HepG2 (cell line): ENCODE results near the gene TXNDC12. TPM values are rescaled to one million over a fixed set of nuclear protein-coding genes. Genes with fewer than 3 reads are reported as not detected.
A peak's percentile ranks its signal among the peaks of the same experiment; 100 is the strongest.

ENCODE experiments used
- ELF3 ChIP-seq: IDR thresholded peaks from 2 replicates; pipeline ENCODE4 v1.6.1; 2016; ENCODE audit warnings: missing genetic modification reagents, missing compliant biosample characterization
- JDP2 ChIP-seq: sonication (generic); formaldehyde crosslinking; IDR thresholded peaks from 2 replicates; pipeline ENCODE4 v1.8.1; 2022; ENCODE audit warnings: missing genetic modification reagents, borderline replicate concordance
- MAF1 ChIP-seq: sonication (generic); formaldehyde crosslinking; IDR thresholded peaks from 2 replicates; pipeline ENCODE4 v1.5.0; 2020; ENCODE audit warnings: missing genetic modification reagents, borderline replicate concordance
- NFRKB ChIP-seq: fragments of 450-650 bp; IDR thresholded peaks from 2 replicates; pipeline ENCODE4 v1.6.1; 2017
- ONECUT2 ChIP-seq: sonication (generic); formaldehyde crosslinking; IDR thresholded peaks from 2 replicates; pipeline ENCODE4 v1.4.0; 2020; ENCODE audit warnings: missing genetic modification reagents
- PHF21A ChIP-seq: sonication (generic); formaldehyde crosslinking; IDR thresholded peaks from 2 replicates; pipeline ENCODE4 v1.5.0; 2020; ENCODE audit warnings: mild to moderate bottlenecking, missing genetic modification reagents
- PPARG ChIP-seq: conservative IDR thresholded peaks from 2 replicates; pipeline ENCODE4 v1.6.1; 2016; ENCODE audit warnings: missing biosample characterization, missing genetic modification reagents
- RFX3 ChIP-seq: IDR thresholded peaks from 2 replicates; pipeline ENCODE4 v1.6.1; 2016; ENCODE audit warnings: missing biosample characterization, missing genetic modification reagents
- SAP130 ChIP-seq: IDR thresholded peaks from 2 replicates; pipeline ENCODE4 v1.6.1; 2016; ENCODE audit warnings: low read depth
- TMF1 ChIP-seq: sonication (generic); formaldehyde crosslinking; IDR thresholded peaks from 2 replicates; pipeline ENCODE4 v1.8.1; 2022; ENCODE audit warnings: low read depth, missing genetic modification reagents
- ZNF230 ChIP-seq: sonication (generic); formaldehyde crosslinking; IDR thresholded peaks from 2 replicates; pipeline ENCODE4 v1.4.0; 2020; ENCODE audit warnings: mild to moderate bottlenecking, missing genetic modification reagents
- ZNF350 ChIP-seq: sonication (generic); formaldehyde crosslinking; IDR thresholded peaks from 2 replicates; pipeline ENCODE4 v1.4.0; 2020; ENCODE audit warnings: mild to moderate bottlenecking, low read depth, missing genetic modification reagents, borderline replicate concordance
- ZNF501 ChIP-seq: sonication (generic); formaldehyde crosslinking; IDR thresholded peaks from 2 replicates; pipeline ENCODE4 v1.5.1; 2020; ENCODE audit warnings: mild to moderate bottlenecking, moderate library complexity, missing genetic modification reagents
- ZZZ3 ChIP-seq: sonication (generic); formaldehyde crosslinking; IDR thresholded peaks from 2 replicates; pipeline ENCODE4 v1.4.0; 2020; ENCODE audit warnings: missing genetic modification reagents, mild to moderate bottlenecking, borderline replicate concordance
- polyA plus RNA-seq, 8 experiments: library from polyadenylated mRNA; depleted of rRNA in 3 of 8; stranded (reverse) in 7 of 8; unstranded in 1 of 8; fragments of >200 nt; fragmentation: Illumina TruSeq in 4 of 8; extraction: Trizol in 4 of 8; gene quantifications; 2 replicates each; pipeline versions ENCODE4 v1.2.1 to v1.2.3, GENCODE V29; 2011 to 2016; ENCODE audit warnings: low read depth in 4 of 8, missing spikeins in 1 of 8, mixed read lengths in 1 of 8; ENCODE audit not compliant: insufficient read depth in 1 of 8
- total RNA-seq, 5 experiments: library from RNA; depleted of rRNA; stranded (reverse); fragments of >200 nt; fragmentation: Illumina TruSeq; extraction: Trizol; gene quantifications; 2 replicates each; pipeline ENCODE4 v1.2.3, GENCODE V29; 2016; ENCODE audit warnings: low read depth in 1 of 5
- TF ChIP-seq, protein P1 (sequence below): sonication (generic); formaldehyde crosslinking; IDR thresholded peaks from 2 replicates; pipeline ENCODE4 v1.5.1; 2020; ENCODE audit warnings: mild to moderate bottlenecking, moderate library complexity, missing genetic modification reagents
- TF ChIP-seq, protein P2 (sequence below): sonication (generic); formaldehyde crosslinking; IDR thresholded peaks from 2 replicates; pipeline ENCODE4 v1.9.0; 2021; ENCODE audit warnings: mild to moderate bottlenecking, missing genetic modification reagents
- TF ChIP-seq, protein P3 (sequence below): sonication (generic); formaldehyde crosslinking; IDR thresholded peaks from 2 replicates; pipeline ENCODE4 v1.5.0; 2020; ENCODE audit warnings: mild to moderate bottlenecking, missing genetic modification reagents, borderline replicate concordance

TXNDC12 gene
- total and polyA plus RNA-seq, 2 of the 13 experiments (the other 11 are each of a cell fraction or from before 2014, with no cell fraction given) = 65.6 to 67.2 TPM

DNA sequence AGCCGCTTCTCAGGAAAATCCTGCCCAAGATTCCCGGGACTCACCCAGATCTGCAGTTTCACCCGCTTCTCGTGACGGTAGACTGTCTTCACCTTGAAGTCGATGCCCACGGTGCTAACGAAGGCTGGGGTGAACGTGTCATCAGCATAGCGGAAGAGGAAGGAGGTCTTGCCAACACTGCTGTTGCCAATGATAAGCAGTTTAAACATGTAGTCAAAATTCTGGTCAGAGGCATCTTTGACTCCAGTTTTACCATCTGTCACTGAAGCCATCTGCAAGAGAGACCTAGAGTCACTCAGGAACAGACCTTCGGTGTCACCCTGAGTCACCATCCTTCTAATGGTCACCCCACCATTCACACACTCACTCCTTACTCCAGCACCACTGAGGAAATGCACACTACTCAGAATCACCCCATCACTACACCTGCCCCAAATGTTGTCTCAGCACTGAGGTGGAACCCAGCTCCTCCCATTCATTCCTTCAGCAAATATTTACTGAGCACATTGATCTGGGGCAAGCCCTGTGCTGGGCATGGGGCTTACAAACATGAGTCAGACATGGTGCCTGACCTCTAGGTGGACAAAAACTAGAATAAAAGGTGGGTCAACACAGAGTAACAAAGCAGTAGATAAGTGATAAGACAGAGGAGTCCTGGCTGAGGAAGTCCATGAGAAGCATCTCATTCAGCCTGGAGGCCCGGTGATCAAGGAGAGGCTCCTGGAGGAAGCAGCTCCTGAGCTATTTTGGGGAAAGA, 78.0 kb downstream of the TXNDC12 start (continued):
- TF ChIP-seq, protein P1, sequence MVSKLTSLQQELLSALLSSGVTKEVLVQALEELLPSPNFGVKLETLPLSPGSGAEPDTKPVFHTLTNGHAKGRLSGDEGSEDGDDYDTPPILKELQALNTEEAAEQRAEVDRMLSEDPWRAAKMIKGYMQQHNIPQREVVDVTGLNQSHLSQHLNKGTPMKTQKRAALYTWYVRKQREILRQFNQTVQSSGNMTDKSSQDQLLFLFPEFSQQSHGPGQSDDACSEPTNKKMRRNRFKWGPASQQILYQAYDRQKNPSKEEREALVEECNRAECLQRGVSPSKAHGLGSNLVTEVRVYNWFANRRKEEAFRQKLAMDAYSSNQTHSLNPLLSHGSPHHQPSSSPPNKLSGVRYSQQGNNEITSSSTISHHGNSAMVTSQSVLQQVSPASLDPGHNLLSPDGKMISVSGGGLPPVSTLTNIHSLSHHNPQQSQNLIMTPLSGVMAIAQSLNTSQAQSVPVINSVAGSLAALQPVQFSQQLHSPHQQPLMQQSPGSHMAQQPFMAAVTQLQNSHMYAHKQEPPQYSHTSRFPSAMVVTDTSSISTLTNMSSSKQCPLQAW (CRISPR knock-in tag) = peak; percentile 43; the same call in 1 of the 2 replicates
- TF ChIP-seq PPARG (CRISPR knock-in tag) = peak; percentile 66; the same call in 1 of the 2 replicates
- TF ChIP-seq NFRKB = no peak
- TF ChIP-seq, protein P2, sequence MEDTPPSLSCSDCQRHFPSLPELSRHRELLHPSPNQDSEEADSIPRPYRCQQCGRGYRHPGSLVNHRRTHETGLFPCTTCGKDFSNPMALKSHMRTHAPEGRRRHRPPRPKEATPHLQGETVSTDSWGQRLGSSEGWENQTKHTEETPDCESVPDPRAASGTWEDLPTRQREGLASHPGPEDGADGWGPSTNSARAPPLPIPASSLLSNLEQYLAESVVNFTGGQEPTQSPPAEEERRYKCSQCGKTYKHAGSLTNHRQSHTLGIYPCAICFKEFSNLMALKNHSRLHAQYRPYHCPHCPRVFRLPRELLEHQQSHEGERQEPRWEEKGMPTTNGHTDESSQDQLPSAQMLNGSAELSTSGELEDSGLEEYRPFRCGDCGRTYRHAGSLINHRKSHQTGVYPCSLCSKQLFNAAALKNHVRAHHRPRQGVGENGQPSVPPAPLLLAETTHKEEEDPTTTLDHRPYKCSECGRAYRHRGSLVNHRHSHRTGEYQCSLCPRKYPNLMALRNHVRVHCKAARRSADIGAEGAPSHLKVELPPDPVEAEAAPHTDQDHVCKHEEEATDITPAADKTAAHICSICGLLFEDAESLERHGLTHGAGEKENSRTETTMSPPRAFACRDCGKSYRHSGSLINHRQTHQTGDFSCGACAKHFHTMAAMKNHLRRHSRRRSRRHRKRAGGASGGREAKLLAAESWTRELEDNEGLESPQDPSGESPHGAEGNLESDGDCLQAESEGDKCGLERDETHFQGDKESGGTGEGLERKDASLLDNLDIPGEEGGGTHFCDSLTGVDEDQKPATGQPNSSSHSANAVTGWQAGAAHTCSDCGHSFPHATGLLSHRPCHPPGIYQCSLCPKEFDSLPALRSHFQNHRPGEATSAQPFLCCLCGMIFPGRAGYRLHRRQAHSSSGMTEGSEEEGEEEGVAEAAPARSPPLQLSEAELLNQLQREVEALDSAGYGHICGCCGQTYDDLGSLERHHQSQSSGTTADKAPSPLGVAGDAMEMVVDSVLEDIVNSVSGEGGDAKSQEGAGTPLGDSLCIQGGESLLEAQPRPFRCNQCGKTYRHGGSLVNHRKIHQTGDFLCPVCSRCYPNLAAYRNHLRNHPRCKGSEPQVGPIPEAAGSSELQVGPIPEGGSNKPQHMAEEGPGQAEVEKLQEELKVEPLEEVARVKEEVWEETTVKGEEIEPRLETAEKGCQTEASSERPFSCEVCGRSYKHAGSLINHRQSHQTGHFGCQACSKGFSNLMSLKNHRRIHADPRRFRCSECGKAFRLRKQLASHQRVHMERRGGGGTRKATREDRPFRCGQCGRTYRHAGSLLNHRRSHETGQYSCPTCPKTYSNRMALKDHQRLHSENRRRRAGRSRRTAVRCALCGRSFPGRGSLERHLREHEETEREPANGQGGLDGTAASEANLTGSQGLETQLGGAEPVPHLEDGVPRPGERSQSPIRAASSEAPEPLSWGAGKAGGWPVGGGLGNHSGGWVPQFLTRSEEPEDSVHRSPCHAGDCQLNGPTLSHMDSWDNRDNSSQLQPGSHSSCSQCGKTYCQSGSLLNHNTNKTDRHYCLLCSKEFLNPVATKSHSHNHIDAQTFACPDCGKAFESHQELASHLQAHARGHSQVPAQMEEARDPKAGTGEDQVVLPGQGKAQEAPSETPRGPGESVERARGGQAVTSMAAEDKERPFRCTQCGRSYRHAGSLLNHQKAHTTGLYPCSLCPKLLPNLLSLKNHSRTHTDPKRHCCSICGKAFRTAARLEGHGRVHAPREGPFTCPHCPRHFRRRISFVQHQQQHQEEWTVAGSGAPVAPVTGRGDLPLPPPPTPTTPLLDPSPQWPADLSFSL = no peak
- no peak for TF ChIP-seq TMF1
- TF ChIP-seq MAF1 (CRISPR knock-in tag) = no peak
- TF ChIP-seq ONECUT2 (CRISPR knock-in tag) = peak; percentile 83
- no peak for TF ChIP-seq RFX3
- TF ChIP-seq PHF21A (CRISPR knock-in tag) = peak; percentile 45; the same call in 1 of the 2 replicates
- TF ChIP-seq SAP130 (CRISPR knock-in tag) = peak; percentile 70
- no peak for TF ChIP-seq ZNF230
- TF ChIP-seq, protein P3, sequence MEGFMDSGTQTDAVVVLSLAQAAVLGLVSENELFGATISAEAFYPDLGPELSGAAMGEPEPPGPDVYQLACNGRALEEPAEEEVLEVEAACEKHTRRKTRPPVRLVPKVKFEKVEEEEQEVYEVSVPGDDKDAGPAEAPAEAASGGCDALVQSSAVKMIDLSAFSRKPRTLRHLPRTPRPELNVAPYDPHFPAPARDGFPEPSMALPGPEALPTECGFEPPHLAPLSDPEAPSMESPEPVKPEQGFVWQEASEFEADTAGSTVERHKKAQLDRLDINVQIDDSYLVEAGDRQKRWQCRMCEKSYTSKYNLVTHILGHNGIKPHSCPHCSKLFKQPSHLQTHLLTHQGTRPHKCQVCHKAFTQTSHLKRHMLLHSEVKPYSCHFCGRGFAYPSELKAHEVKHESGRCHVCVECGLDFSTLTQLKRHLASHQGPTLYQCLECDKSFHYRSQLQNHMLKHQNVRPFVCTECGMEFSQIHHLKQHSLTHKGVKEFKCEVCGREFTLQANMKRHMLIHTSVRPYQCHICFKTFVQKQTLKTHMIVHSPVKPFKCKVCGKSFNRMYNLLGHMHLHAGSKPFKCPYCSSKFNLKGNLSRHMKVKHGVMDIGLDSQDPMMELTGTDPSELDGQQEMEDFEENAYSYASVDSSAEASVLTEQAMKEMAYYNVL (CRISPR knock-in tag) = peak; percentile 64; the same call in 1 of the 2 replicates
- TF ChIP-seq JDP2 = no peak
- TF ChIP-seq ZNF350 = no peak
- peak; percentile 47; the same call in 1 of the 2 replicates for TF ChIP-seq ELF3
- TF ChIP-seq ZZZ3 (CRISPR knock-in tag) = no peak
- TF ChIP-seq ZNF501 (CRISPR knock-in tag) = peak; percentile 48; the same call in 1 of the 2 replicates
